Stimulated activated CD8-positive, alpha-beta memory T cell treated with anti-CD3 and anti-CD28 coated beads, Interleukin-7, amount 100 ng/mL, for 4 hours (primary cell): ENCODE results near the gene NSMCE3.

ENCODE experiments used
- DNase-seq, 2 donors: peaks; one replicate each; pipeline ENCODE4 v3.0.0-alpha.2; 2020; ENCODE audit warnings: low read depth in 2 of 2

The NSMCE3 gene

DNA sequence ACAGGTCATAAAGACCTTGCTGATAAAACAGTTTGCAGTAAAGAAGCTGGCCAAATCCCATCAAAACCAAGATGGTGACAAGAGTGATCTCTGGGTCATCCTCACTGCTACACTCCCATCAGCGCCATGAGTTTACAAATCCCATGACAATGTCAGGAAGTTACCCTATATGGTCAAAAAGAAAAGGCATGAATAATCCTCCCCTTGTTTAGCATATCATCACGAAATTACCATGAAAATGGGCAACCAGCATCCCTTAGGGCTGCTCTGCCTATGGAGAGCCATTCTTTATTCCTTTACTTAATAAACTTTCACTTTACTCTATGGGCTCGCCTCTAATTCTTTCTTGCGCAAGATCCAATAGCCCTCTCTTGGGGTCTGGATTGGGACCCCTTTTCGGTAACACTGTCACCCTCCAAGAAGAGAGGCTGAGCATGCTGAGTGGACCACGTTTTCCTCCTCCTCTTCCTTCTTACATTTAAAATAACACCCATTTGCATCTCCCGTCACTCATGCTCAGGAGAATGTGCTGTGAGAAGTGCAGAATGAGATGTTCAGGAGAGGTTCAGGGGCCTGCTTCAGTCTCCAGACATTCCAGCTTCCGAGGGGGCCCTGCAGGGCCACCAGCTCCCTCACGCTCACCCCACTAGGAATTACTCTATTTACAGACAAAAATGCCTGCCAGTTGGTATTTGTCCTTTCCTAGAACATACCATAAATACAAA lies 47.3 kb downstream of the NSMCE3 start:
- DNase-seq = no peak

DNA sequence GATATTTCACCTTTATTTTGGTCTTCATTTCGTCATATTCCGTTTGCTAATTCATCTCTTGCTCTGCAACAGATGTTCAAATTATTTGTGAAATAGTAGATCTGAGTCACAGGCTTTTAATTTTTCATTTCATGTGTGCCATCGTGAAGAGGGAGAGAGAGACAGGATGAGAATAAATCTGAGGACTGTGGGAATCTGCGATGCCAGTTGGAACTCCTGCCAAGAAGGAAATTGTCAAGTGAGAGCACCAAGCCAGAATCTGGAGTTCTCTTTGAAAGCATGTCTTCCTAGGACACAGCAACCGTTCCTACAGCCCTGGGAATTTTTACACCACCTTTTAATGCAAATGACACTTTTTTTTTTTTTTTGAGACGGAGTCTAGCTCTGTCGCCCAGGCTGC lies 48.8 kb downstream of the NSMCE3 start:
- DNase-seq = no peak

DNA sequence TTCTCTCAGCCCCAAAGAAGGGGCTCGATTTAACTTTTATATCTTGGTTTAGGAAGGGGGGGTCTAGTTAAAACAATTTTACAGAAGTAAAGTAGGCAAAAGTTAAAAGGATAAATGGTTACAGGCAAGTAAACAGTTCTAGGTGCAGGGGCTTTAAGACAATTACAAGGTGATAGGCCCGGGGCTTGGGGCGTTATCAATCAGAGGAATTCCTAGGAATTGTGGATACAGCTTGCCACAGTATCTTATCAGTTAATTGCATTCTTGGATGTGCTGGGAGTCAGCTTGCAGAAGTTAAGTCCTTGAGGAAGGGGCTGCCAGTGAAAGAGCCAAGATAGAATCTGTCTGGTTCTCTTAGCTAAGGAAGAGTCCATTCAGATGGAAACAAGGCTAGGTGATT lies 52.7 kb downstream of the NSMCE3 start:
- DNase-seq = no peak
